Right kidney (tissue), 9 donors: ENCODE results near the gene ANKRD31.
A peak's percentile ranks its signal among the peaks of the same experiment; 100 is the strongest.
"Not testable (repeated sequence)": the region's sequence is repeated elsewhere in the genome, so short reads cannot be mapped to it uniquely, and the experiment has no call there.

Experiments
- DNase-seq: peaks from one replicate; pipeline ENCODE4 v3.0.0-alpha.2; 2016
- long read RNA-seq, 8 donors: transcript quantifications; one replicate each; lab custom pipeline, GENCODE V29; 2026

ANKRD31 gene, protein sequence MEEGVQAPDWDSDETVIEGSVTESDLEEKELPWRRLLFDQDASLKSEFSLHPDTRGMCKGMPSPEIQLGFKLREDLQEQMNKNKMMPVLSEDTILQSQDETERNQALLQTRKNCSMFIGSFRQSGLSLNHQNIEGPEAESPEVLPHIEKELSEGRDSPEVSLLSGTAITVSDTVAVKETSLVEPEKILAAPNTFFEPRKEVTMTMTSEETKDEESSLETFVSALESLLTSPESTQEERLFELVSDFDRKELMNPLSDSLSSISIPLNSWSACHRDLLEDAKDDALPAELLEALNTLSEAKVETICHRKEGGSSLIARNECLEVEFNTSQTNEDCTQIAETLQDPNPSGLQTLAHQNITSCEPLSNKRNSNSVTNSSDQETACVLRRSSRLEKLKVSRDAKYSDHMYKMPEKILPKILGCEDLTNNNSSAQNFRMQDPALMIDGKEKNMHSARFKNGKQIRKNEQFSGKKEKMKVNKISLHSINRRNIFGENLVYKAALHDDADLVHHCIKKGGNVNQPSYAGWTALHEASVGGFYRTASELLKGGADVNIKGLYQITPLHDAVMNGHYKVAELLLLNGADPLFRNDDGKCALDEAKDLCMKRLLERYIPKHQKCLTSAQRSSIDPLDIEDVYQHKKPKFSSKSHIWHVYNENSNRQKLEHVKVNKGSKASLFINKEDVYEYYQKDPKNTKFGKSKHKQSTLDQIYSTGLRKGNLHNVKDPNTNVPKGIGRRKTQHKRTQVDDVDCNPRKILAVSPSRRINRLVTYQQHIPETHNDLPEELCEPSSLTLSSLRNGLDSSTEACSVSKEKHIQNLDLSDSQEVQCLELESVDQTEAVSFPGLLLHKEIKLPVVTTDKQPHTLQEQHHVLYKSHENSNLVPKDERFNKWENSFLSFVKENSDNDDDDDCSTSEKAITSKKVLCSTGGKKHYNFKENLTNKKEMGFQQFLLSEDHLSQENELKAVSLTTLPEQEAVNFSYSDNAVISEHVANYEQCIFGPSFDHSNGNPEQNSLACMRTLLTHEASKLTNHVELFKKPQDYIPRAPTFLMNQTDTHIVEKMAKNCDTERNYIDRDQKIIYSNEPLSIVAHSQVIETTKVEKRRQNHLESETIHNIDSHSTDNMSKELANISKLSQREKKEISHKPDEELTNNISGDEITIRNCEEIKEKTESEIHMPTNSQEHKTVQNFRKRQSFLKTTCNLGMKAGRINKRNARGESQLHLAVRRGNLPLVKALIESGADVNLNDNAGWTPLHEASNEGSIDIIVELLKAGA (N-terminal part only)
- long read RNA-seq, donor 1 = 0 reads
- long read RNA-seq, donor 2 = 0 reads
- long read RNA-seq, donor 3 = 0 reads
- long read RNA-seq, donor 4 = 0 reads
- long read RNA-seq, donor 5 = 0 reads
- long read RNA-seq, donor 6 = 0 reads
- long read RNA-seq, donor 7 = 0 reads
- long read RNA-seq, donor 8 = 0 reads

DNA sequence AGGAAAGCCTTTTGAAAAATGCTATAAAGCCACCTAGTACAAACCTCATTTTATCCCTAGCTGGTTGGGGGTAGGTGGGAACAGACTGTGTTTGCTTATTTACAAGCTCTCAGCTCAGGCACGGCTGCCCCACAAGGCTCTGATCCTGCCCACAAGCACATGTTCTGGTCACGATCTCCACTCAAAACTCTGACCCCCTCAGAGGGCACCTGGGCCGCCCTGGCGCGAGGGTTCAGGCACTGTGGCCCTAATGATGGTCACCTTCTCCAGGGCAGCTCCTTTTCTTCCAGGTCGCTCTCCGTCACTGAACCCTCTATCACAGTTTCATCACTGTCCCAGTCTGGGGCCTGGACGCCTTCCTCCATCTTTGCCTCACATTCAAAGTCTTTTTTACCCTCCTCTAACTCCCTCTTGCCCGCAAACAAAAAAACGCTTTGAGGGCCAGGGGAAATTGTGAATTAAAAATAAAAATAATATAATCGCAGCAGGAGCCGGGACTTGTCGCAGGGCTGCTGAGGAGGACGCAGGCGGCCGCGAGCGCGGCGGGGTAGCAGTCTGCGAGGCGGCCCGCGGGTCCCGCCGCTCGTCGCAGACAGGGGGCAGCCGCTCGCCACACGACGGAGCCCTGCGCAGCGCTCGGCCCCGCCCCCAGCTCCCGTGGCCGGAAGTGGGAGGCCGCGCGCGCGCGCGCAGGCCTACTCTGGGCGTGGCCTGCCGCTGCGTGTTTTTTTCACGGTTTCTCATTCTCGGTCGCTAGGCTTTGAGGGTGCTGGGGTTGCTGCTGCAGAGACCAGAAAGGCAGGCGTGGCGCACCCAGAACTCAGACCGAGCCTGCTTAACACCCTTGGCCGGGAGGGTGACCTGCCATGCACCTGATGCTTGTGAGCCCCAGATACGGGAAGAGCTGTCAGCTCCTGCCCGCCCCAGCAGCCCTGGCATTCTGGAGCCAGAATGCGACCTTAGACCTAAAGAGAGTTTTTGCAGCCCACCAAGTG, at the start of gene ANKRD31:
Gene ANKRD31, minus strand, starts transcription at position 557 of the 995 bp plus-strand sequence. Its CDS starts 192 bp downstream, at position 365.
- peak; percentile 98 for DNase-seq

- DNase-seq = no peak
Observed at GRCh38 chr5:75286211-75286773, 49.6 kb upstream of the ANKRD31 start.

DNA sequence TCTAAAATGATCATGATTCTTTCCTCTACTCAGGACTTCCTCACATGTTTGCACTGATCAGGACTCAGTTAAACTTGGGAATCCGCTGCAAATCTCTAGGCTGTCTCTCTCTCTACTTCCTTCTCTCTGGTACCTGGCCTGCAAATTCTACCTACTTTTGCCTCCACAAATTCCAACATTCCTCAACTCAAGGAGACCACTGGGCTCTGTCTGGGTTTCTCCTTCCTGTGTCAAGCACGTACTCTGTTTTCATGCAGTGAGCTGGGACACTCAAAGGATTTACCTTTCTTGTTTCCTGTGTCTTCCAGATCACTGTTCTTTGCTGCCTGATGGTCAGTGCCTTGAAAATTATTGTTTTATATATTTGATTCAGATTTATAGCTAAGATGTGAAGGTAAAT, 45.9 kb upstream of the ANKRD31 start:
- DNase-seq = no peak

DNA sequence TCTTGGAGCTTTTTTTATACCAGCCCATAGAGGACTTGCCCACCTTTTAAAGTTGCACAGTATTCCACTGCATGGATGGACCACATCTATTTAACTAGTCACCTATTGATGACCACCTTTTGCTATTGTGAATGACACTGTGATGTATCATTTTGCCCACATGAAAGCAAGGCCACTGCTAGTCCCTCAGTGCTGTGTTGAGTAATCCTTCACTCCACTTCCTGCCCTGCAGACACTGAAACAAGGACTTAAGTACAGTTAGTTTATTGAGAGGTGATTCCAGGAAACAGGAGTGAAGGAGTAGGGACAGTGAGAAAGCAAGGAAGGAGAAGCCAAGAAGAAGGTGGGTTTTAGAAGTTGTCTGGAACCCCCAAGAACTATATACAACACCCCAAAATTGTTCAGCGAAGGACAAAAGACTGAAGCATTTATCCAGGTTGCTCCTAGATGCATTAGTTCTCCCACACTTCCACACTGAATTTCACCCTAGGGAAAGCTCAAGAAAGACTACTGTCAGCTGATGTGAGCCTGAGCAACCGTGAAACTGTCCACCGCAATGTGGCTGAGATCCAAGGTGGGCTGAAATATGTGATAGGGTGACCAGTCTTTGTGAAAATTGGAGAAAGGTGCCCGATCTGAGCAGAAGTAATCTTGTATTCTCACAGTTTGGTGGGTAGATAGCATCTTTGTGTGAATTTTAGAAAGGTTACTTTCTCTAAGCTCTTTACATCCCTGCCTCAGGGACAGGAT, 45.2 kb upstream of the ANKRD31 start:
- DNase-seq = no peak

DNA sequence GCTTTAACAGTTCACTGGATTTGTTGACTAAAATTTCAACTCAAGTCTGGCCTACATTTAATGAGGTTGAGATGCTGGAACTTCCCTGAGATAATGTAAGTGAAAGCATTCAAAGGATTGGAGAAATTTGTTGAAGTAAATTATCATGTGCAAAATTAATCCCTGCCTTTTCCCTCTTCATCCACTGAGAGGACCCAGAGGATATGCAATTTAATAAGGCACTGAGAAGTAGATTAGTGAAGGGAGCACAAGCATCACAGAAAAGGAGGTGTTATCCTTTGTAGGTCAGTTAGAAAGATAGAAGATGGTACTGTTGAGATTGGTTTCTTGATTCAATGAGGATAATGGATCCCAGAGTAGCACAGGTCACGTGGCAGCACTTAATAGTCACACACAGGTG, 42.6 kb upstream of the ANKRD31 start:
- DNase-seq = no peak

DNA sequence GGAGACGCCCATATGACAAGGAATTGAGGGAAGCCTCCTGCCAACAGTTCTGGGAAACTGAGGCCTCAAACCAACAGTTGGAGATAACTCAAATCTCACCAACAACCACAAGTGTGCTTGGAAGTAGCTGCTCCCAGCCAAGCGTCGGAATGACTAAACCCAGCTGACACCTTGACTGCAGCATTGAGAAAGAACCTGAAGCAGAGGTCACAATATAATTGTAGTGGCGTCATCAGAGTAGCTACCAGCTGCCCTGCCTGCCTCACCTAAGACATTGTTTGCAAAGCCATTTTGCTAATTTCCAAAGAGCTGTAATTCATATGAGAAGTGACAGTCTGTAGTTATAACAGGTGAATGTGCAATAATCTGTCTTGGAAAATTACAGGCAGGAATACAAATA, 40.8 kb upstream of the ANKRD31 start:
- no peak for DNase-seq

GRCh38 chr5:75275756-75276155, 39.1 kb upstream of the ANKRD31 start:
- DNase-seq = no peak

DNA sequence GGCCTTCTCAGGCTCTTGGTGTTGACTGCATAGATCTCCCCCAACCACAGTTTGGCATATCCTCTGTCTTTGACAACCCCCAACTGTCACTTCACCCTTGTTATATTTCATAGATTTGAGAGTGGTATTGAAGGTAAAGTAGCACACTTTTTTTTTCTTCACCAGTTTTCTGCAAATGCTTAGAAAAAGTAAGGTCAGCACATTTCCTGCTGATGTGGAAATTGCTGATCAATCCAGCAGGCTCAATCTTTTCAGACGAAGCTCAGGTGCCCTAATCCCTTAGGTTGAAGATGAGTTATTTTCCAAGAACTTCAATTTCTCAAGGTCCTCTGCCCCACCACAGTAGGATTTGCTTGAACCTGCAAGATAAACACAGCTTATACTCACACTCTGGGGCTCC, 38.5 kb upstream of the ANKRD31 start:
- DNase-seq = no peak

GRCh38 chr5:75274486-75274885, 37.8 kb upstream of the ANKRD31 start:
- DNase-seq = no peak

GRCh38 chr5:75270605-75271004, 33.9 kb upstream of the ANKRD31 start:
- DNase-seq = not testable (repeated sequence)

- DNase-seq = no peak
Observed at GRCh38 chr5:75265731-75266130, 29.1 kb upstream of the ANKRD31 start.

DNA sequence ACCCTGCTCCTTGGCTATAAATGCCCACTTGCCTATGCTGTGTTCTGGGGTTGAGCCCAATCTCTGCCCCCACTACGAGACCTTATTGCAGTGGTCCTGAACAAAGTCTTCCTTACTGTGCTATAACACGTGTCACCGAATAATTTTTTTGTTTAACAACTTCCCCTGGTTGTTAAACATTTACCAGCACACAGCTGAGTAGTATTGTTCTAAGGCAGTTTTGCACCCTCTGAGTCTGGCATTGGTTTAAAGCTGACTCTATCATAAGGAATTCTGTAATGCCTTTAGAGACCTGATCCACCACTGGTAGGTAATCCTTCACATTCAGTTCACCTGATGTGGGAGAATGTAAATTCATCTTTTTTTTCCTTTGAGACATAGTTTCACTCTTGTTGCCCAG, 25.6 kb upstream of the ANKRD31 start:
- no peak for DNase-seq

DNA sequence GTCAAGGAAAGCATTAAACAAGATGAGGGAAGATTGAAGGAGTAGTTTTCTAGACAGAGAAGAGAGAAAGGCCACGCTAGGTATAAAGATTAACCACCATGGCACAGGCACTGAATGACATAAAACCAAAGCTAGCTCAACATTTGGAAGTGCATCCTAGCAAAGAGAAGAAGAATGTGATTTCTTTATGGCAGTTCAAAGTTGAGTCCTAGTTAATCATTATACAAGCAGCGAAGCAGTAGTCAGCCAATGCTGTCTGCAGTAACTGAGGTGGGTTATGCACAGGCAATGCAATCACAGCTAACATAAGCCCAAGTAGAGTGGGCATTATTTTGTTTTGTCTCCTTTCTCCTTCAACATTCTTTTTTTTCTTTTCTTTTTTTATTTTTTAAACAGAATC, 24.0 kb upstream of the ANKRD31 start:
- peak; percentile 18 for DNase-seq

DNA sequence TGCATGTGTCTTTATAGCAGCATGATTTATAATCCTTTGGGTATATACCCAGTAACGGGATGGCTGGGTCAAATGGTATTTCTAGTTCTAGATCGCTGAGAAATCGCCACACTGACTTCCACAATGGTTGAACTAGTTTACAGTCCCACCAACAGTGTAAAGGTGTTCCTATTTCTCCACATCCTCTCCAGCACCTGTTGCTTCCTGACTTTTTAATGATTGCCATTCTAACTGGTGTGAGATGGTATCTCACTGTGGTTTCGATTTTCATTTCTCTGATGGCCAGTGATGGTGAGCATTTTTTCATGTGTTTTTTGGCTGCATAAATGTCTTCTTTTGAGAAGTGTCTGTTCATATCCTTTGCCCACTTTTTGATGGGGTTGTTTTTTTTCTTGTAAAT, 13.8 kb upstream of the ANKRD31 start:
- not testable (repeated sequence) for DNase-seq

- no peak for DNase-seq
Observed at GRCh38 chr5:75245023-75245422, 8.3 kb upstream of the ANKRD31 start.

GRCh38 chr5:75243510-75243909, 6.8 kb upstream of the ANKRD31 start:
- no peak for DNase-seq

GRCh38 chr5:75243100-75243499, 6.4 kb upstream of the ANKRD31 start:
- no peak for DNase-seq

DNA sequence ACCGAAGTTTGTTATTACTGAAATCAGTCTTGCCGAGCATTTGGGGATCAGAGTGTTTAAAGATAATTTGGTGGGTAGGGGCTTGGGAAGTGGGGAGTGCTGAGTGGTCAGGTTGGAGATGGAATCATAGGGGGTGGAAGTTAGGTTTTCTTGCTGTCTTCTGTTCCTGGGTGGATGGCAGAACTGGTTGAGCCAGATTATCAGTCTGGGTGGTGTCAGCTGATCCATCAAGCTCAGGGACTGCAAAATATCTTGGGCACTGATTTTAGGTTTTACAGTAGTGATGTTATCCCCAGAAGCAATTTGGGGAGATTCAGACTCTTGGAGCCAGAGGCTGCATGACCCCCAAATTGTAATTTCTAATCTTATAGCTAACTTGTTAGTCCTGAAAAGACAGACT, 5.4 kb upstream of the ANKRD31 start:
- DNase-seq = no peak

GRCh38 chr5:75239681-75240080, 3.0 kb upstream of the ANKRD31 start:
- no peak for DNase-seq

DNA sequence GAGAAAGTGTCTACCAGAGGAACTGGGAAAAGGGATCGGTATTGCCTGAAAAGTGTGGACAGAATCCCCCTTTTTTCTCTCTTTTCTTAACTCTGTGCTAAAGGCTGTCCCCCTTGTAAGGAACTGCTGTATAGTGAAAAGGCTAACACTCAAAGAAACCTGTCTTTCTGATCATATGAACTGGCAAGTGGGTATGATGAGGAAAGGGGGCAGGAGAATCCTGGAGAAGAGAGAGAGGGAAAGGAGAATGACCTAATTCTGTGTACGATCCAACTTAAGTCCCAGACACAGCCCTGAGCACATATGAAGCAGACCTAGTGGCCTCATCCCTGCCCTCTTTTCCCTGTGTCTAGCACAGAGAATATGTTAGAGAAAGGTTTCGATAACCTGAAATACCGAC, 967 bp downstream of the ANKRD31 start:
- no peak for DNase-seq
